Ascending aorta (tissue), 2 donors: ENCODE data around the gene ZBTB20. TPM values are rescaled to one million over a fixed set of nuclear protein-coding genes. Genes with fewer than 3 reads are reported as not detected.

Experiments
- DNase-seq, 2 donors: peaks; one replicate each; pipeline ENCODE4 v3.0.0-alpha.2; 2019; ENCODE audit warnings: low spot score in 2 of 2
- H3K27ac ChIP-seq, 2 donors: fragments of 200-600 bp; sonication (generic); one replicate each; pipeline ENCODE4 v1.5.1; 2016 to 2017; ENCODE audit warnings: mild to moderate bottlenecking in 1 of 2
- H3K27me3 ChIP-seq: fragments of 200-600 bp; sonication (generic); one replicate; pipeline ENCODE4 v1.5.1; 2017
- H3K36me3 ChIP-seq, 2 donors: fragments of 200-600 bp; sonication (generic); one replicate each; pipeline ENCODE4 v1.5.1; 2016
- H3K4me1 ChIP-seq, 2 donors: fragments of 200-600 bp; sonication (generic); one replicate each; pipeline ENCODE4 v1.5.1; 2016 to 2017; ENCODE audit warnings: mild to moderate bottlenecking in 1 of 2
- H3K4me3 ChIP-seq, 2 donors: fragments of 200-600 bp; sonication (generic); one replicate each; pipeline ENCODE4 v1.5.1; 2016 to 2017; ENCODE audit warnings: mild to moderate bottlenecking in 1 of 2
- H3K9me3 ChIP-seq, 2 donors: fragments of 200-600 bp; sonication (generic); one replicate each; pipeline ENCODE4 v1.5.1; 2016
- CTCF ChIP-seq, 3 experiments: fragments of 200-600 bp in 2 of 3; fragments of 450-650 bp in 1 of 3; sonication (generic) in 2 of 3; IDR thresholded peaks; one replicate each; pipeline ENCODE4 v1.5.1; 2016 to 2019; ENCODE audit warnings: antibody characterized with exemption in 3 of 3, mild to moderate bottlenecking in 1 of 3, moderate library complexity in 1 of 3
- intact Hi-C: fragments of 100-400 bp; cut with DNase I; formaldehyde crosslinking; loops from one replicate; pipeline ENCODE4 v1.15.1; 2023
- total RNA-seq: library from RNA; depleted of rRNA; stranded (reverse); fragments of >200 nt; gene quantifications from one replicate; pipeline ENCODE4 v1.1.0, GENCODE V29; 2016

The ZBTB20 gene
- total RNA-seq, 1 donor from 2014 or later = 60.3 TPM

DNA sequence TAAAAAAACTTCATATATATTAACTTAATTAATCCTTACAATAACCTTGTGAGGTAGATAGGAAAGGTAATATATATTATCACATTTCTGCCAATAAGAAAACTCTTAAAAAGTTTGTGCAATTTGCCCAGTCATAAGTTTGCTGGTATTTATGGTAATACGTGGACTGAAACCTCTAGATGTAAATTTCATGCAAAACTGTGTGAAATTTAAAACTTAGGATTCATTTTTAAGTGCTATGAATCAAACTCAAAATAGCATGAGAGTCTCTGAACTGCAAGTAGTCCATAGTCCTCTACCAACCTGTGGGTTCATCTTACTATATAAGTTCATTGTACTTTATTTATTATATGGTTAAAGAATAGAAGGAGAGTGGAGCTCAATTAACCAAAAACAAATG, 56.4 kb downstream of the ZBTB20 start:
- TF ChIP-seq CTCF (IDR thresholded peaks at IDR 0.05) = no peak
- no peak for DNase-seq
- no peaks in the 10 kb centered on the region for H3K9me3 ChIP-seq
- H3K27me3 ChIP-seq = no peaks in the 10 kb centered on the region
- peaks cover 0 to 8% of the 10 kb centered on the region in 2 donors for H3K4me1 ChIP-seq
- no peak overlapping the region for H3K27ac ChIP-seq
- H3K36me3 ChIP-seq = no peaks in the 10 kb centered on the region
- intact Hi-C loops = loop anchor here (5.0 to 10.0 kb wide), 2 partner anchors 602 to 694 kb away; no protein-coding TSS in a partner anchor
- H3K4me3 ChIP-seq = no peak overlapping the region

GRCh38 chr3:115089481-115089880, 57.6 kb downstream of the ZBTB20 start:
- DNase-seq = no peak
- intact Hi-C loops = no loop called here
- Histone ChIP-seq H3K27ac (no peak overlapping the region), H3K27me3 (no peaks in the 10 kb centered on the region), H3K4me1 (peaks cover 0 to 8% of the 10 kb centered on the region in 2 donors), H3K4me3 (no peak overlapping the region), H3K36me3 (no peaks in the 10 kb centered on the region), H3K9me3 (no peaks in the 10 kb centered on the region)
- TF ChIP-seq CTCF (IDR thresholded peaks at IDR 0.05) = no peak

GRCh38 chr3:115087512-115087911, 59.6 kb downstream of the ZBTB20 start:
- H3K4me3 ChIP-seq = no peak overlapping the region
- H3K27ac ChIP-seq = no peak overlapping the region
- no peaks in the 10 kb centered on the region for H3K9me3 ChIP-seq
- H3K4me1 ChIP-seq = peaks cover 0 to 8% of the 10 kb centered on the region in 2 donors
- no peak for DNase-seq
- H3K36me3 ChIP-seq = no peaks in the 10 kb centered on the region
- no peak for TF ChIP-seq CTCF (IDR thresholded peaks at IDR 0.05)
- intact Hi-C loops = no loop called here
- H3K27me3 ChIP-seq = no peaks in the 10 kb centered on the region

DNA sequence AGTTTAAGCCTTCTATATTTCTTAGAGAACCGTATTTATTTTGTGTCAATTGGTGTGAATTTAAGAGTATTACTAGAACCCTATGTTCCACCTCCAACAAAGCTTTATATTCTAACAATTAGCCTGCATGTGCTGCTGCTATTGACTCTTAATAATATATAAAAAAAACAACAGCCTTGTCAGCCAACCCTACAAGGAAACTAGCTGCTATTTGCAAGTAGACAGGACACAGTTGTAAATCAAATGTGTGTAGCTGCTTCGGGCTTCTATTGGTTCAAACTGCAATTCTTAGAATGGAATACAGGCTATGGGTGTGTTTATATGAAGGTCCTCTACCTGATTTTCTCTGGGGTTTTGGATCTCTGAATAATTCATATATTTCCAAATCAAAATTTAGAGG, 60.7 kb downstream of the ZBTB20 start:
- H3K36me3 ChIP-seq = no peaks in the 10 kb centered on the region
- no peaks in the 10 kb centered on the region for H3K9me3 ChIP-seq
- intact Hi-C loops = no loop called here
- no peaks in the 10 kb centered on the region for H3K27me3 ChIP-seq
- no peak for TF ChIP-seq CTCF (IDR thresholded peaks at IDR 0.05)
- no peak for DNase-seq
- H3K27ac ChIP-seq = no peak overlapping the region
- no peak overlapping the region for H3K4me3 ChIP-seq
- peaks cover 0 to 2% of the 10 kb centered on the region in 2 donors for H3K4me1 ChIP-seq

DNA sequence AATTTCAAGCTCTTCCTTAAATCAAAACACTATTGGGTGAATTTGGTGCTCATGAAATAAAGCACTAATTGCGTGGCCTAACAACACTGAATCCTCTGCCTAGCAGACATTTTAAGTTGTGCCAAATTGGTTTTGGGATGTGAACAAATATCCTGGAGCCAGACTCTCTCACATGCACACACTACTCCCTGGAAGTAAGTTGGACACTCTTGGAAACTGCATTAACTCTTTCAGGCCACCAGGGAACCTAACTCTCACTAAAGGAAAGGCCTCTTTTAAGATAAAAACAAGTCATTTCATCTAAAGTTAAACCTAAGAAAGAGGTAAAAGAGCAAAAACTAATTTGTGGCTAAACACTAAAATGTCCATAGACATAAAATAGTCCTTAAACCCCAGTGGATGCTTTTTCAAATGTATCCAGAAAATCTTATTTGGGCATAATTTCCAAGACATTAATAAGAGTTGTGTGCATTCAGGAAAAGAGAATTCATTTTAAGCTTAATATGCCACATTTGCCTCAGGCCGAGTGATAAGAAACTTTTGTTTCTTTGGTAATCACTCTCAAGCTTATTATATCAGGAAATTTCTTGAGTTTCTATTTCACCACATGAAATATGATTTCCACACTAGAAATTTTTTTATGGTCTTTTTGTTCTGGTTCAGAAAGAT, 61.8 kb downstream of the ZBTB20 start:
- Histone ChIP-seq H3K9me3 (no peaks in the 10 kb centered on the region), H3K27ac (no peak overlapping the region)

More for the DNA sequence above, 61.8 kb downstream of the ZBTB20 start:
- DNase-seq = no peak
- Histone ChIP-seq H3K36me3 (no peaks in the 10 kb centered on the region), H3K4me1 (peaks cover 0 to 2% of the 10 kb centered on the region in 2 donors), H3K4me3 (no peak overlapping the region), H3K27me3 (no peaks in the 10 kb centered on the region)
- intact Hi-C loops = no loop called here
- TF ChIP-seq CTCF (IDR thresholded peaks at IDR 0.05) = no peak
